H1 (cell line): ENCODE data around the gene TTC23. TPM values are rescaled to one million over a fixed set of nuclear protein-coding genes. Genes with fewer than 3 reads are reported as not detected.

Experiments used
- BRCA1 ChIP-seq: IDR thresholded peaks from 2 replicates; pipeline ENCODE4 v1.6.1; 2012; ENCODE audit warnings: low read depth, low read length, improper control_type of control experiment
- EGR1 ChIP-seq: IDR thresholded peaks from 2 replicates; pipeline ENCODE4 v1.6.1; 2011; ENCODE audit warnings: low read depth, low read length, borderline replicate concordance
- HDAC6 ChIP-seq: IDR thresholded peaks from one replicate; pipeline ENCODE4 v1.7.1; 2012; ENCODE audit warnings: low read depth, mild to moderate bottlenecking, inconsistent platforms, low read length, moderate library complexity
- JUND ChIP-seq: IDR thresholded peaks from 2 replicates; pipeline ENCODE4 v1.6.1; 2011; ENCODE audit warnings: mild to moderate bottlenecking, improper control_type of control experiment, low read length
- MAFK ChIP-seq: IDR thresholded peaks from 2 replicates; pipeline ENCODE4 v1.6.1; 2012; ENCODE audit warnings: low read depth, mild to moderate bottlenecking, improper control_type of control experiment, low read length
- PHF8 ChIP-seq: fragments of 200-600 bp; sonication (generic); conservative IDR thresholded peaks from 2 replicates; pipeline ENCODE4 v1.7.1; 2012; ENCODE audit warnings: low read depth, mild to moderate bottlenecking, inconsistent platforms, low read length, moderate library complexity
- RAD21 ChIP-seq, 2 experiments: IDR thresholded peaks in 1 of 2; conservative IDR thresholded peaks in 1 of 2; 2 replicates each; pipeline ENCODE4 v1.6.1; 2011; ENCODE audit warnings: low read depth in 2 of 2, low read length in 2 of 2, improper control_type of control experiment in 1 of 2, inconsistent platforms in 1 of 2, mild to moderate bottlenecking in 1 of 2, moderate library complexity in 1 of 2
- SIX5 ChIP-seq: IDR thresholded peaks from 2 replicates; pipeline ENCODE4 v1.6.1; 2011; ENCODE audit warnings: mild to moderate bottlenecking, low read depth, low read length
- TAF1 ChIP-seq: IDR thresholded peaks from 2 replicates; pipeline ENCODE4 v1.6.1; 2011; ENCODE audit warnings: mild to moderate bottlenecking, low read depth, low read length
- TAF7 ChIP-seq: optimal IDR thresholded peaks from 2 replicates; pipeline ENCODE3; 2011; ENCODE audit warnings: low read depth, mild to moderate bottlenecking, inconsistent platforms, low read length, moderate library complexity, borderline replicate concordance
- TEAD4 ChIP-seq: IDR thresholded peaks from 2 replicates; pipeline ENCODE4 v1.6.1; 2012; ENCODE audit warnings: low read depth, low read length, inconsistent platforms, mixed read lengths
- ZNF274 ChIP-seq: IDR thresholded peaks from 2 replicates; pipeline ENCODE4 v1.7.0; 2012; ENCODE audit warnings: low read length, borderline replicate concordance; ENCODE audit errors: extremely low read depth
- polyA plus RNA-seq, 7 experiments: library from polyadenylated mRNA; depleted of rRNA in 3 of 7; stranded (reverse) in 5 of 7; unstranded in 2 of 7; fragments of >200 nt in 5 of 7; fragments of 200-250 nt in 2 of 7; gene quantifications; 1 replicate in 5 of 7; 2 replicates in 1 of 7; 4 replicates in 1 of 7; pipeline versions ENCODE4 v1.2.1 to v1.2.3, GENCODE V29; 2011 to 2013; ENCODE audit warnings: missing spikeins in 2 of 7, mixed read lengths in 2 of 7
- total RNA-seq: library from RNA; stranded (reverse); fragmentation: NEBNext Ultra II Directional; extraction: Animal tissue kit (Norgen Biotek cat#: 25700); gene quantifications from 2 replicates; pipeline ENCODE4 v1.2.1, GENCODE V29; 2021
- TF ChIP-seq, protein P1 (sequence below): fragments of 300-600 bp; sonication (generic); IDR thresholded peaks from 2 replicates; pipeline ENCODE4 v1.7.1; 2012; ENCODE audit warnings: low read length, moderate library complexity, mild to moderate bottlenecking, inconsistent platforms; ENCODE audit not compliant: insufficient replicate concordance

The TTC23 gene
- total and polyA plus RNA-seq, 2 of the 8 experiments (the other 6 are each of a cell fraction or from before 2014, with no cell fraction given): 4.8 to 23.0 TPM

DNA sequence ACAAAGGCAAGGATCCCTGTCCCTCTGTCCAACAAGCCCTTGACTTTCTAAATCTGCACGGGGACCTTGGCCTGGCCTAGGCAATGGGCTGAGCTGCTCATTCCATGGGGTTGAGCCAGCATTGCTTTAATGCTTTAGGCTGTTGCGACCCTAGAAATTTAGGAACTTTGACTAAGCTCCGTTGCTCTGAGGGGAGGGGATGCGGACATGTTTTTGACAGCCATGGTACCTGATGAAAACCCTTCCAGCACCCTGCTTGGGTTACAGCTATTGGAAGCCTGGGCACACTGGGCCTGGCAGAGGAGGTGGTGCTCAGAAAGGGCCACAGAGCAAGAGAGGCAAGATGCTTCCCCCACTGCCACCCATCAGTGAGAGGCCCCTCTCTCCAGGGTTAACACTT lies 107.4 kb downstream of the TTC23 start (continued):
- TF ChIP-seq, protein P1, sequence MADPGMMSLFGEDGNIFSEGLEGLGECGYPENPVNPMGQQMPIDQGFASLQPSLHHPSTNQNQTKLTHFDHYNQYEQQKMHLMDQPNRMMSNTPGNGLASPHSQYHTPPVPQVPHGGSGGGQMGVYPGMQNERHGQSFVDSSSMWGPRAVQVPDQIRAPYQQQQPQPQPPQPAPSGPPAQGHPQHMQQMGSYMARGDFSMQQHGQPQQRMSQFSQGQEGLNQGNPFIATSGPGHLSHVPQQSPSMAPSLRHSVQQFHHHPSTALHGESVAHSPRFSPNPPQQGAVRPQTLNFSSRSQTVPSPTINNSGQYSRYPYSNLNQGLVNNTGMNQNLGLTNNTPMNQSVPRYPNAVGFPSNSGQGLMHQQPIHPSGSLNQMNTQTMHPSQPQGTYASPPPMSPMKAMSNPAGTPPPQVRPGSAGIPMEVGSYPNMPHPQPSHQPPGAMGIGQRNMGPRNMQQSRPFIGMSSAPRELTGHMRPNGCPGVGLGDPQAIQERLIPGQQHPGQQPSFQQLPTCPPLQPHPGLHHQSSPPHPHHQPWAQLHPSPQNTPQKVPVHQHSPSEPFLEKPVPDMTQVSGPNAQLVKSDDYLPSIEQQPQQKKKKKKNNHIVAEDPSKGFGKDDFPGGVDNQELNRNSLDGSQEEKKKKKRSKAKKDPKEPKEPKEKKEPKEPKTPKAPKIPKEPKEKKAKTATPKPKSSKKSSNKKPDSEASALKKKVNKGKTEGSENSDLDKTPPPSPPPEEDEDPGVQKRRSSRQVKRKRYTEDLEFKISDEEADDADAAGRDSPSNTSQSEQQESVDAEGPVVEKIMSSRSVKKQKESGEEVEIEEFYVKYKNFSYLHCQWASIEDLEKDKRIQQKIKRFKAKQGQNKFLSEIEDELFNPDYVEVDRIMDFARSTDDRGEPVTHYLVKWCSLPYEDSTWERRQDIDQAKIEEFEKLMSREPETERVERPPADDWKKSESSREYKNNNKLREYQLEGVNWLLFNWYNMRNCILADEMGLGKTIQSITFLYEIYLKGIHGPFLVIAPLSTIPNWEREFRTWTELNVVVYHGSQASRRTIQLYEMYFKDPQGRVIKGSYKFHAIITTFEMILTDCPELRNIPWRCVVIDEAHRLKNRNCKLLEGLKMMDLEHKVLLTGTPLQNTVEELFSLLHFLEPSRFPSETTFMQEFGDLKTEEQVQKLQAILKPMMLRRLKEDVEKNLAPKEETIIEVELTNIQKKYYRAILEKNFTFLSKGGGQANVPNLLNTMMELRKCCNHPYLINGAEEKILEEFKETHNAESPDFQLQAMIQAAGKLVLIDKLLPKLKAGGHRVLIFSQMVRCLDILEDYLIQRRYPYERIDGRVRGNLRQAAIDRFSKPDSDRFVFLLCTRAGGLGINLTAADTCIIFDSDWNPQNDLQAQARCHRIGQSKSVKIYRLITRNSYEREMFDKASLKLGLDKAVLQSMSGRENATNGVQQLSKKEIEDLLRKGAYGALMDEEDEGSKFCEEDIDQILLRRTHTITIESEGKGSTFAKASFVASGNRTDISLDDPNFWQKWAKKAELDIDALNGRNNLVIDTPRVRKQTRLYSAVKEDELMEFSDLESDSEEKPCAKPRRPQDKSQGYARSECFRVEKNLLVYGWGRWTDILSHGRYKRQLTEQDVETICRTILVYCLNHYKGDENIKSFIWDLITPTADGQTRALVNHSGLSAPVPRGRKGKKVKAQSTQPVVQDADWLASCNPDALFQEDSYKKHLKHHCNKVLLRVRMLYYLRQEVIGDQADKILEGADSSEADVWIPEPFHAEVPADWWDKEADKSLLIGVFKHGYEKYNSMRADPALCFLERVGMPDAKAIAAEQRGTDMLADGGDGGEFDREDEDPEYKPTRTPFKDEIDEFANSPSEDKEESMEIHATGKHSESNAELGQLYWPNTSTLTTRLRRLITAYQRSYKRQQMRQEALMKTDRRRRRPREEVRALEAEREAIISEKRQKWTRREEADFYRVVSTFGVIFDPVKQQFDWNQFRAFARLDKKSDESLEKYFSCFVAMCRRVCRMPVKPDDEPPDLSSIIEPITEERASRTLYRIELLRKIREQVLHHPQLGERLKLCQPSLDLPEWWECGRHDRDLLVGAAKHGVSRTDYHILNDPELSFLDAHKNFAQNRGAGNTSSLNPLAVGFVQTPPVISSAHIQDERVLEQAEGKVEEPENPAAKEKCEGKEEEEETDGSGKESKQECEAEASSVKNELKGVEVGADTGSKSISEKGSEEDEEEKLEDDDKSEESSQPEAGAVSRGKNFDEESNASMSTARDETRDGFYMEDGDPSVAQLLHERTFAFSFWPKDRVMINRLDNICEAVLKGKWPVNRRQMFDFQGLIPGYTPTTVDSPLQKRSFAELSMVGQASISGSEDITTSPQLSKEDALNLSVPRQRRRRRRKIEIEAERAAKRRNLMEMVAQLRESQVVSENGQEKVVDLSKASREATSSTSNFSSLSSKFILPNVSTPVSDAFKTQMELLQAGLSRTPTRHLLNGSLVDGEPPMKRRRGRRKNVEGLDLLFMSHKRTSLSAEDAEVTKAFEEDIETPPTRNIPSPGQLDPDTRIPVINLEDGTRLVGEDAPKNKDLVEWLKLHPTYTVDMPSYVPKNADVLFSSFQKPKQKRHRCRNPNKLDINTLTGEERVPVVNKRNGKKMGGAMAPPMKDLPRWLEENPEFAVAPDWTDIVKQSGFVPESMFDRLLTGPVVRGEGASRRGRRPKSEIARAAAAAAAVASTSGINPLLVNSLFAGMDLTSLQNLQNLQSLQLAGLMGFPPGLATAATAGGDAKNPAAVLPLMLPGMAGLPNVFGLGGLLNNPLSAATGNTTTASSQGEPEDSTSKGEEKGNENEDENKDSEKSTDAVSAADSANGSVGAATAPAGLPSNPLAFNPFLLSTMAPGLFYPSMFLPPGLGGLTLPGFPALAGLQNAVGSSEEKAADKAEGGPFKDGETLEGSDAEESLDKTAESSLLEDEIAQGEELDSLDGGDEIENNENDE: no peak
- TF ChIP-seq RAD21 (IDR thresholded peaks at IDR 0.05 in 1 of 2, conservative IDR thresholded peaks at IDR 0.05 in 1 of 2; ENCODE audit: low read depth in 2 of 2, low read length in 2 of 2) (no peak), HDAC6 (no peak), JUND (no peak), MAFK (no peak), EGR1 (no peak), TAF1 (no peak), TEAD4 (no peak), ZNF274 (no peak), PHF8 (no peak), BRCA1 (no peak), SIX5 (no peak), TAF7 (no peak)
